ENCODE results near the gene MARK3.

- no peak for TF ChIP-seq EZH2 (IDR thresholded peaks at IDR 0.05; ENCODE audit: low read depth)
- TF ChIP-seq CTCF (conservative IDR thresholded peaks at IDR 0.05): no peak
Measured at GRCh38 chr14:103390605-103391004, 5.4 kb downstream of the MARK3 start.

Measured in PC-9 (cell line).